Prostate gland (tissue), 2 donors: ENCODE measurements around the gene CCDC85B. TPM values are rescaled to one million over a fixed set of nuclear protein-coding genes. Genes with fewer than 3 reads are reported as not detected.

Experiments
- DNase-seq: peaks from one replicate; pipeline ENCODE4 v3.0.0-alpha.2; 2019; ENCODE audit warnings: low spot score
- H3K27ac ChIP-seq, 2 donors: fragments of 200-600 bp; sonication (generic); 2 replicates each; pipeline ENCODE4 v1.5.1; 2017 to 2019
- H3K27me3 ChIP-seq: fragments of 200-600 bp; sonication (generic); replicated peaks from 2 replicates; pipeline ENCODE4 v1.5.1; 2019; ENCODE audit not compliant: insufficient read depth
- H3K36me3 ChIP-seq, 2 donors: fragments of 200-600 bp; sonication (generic); 1 replicate in 1 of 2; 2 replicates in 1 of 2; pipeline versions ENCODE4 v1.5.1 to v1.8.1; 2017 to 2019
- H3K4me1 ChIP-seq: fragments of 200-600 bp; sonication (generic); replicated peaks from 2 replicates; pipeline ENCODE4 v1.5.1; 2019
- H3K4me3 ChIP-seq, 2 donors: fragments of 200-600 bp; sonication (generic); 2 replicates each; pipeline ENCODE4 v1.5.1; 2017 to 2019
- H3K9me3 ChIP-seq: fragments of 200-600 bp; sonication (generic); 2 replicates; pipeline ENCODE4 v1.5.1; 2017
- POLR2A ChIP-seq: fragments of 450-650 bp; IDR thresholded peaks from one replicate; pipeline ENCODE4 v1.6.1; 2016; ENCODE audit warnings: antibody characterized with exemption, mild to moderate bottlenecking
- POLR2AphosphoS5 ChIP-seq: sonication (generic); formaldehyde crosslinking; IDR thresholded peaks from one replicate; pipeline ENCODE4 v1.6.1; 2017; ENCODE audit warnings: antibody characterized with exemption
- WGBS: methylation state at CpG from one replicate; pipeline ENCODE4 v1.1.5; 2018; 5-methylcytosine and 5-hydroxymethylcytosine counted together
- intact Hi-C: fragments of 100-400 bp; cut with DNase I; formaldehyde crosslinking; loops from one replicate; pipeline ENCODE4 v1.14.2; 2022
- total RNA-seq, 2 donors: library from RNA; depleted of rRNA; stranded (reverse); fragments of >200 nt; gene quantifications; one replicate each; pipeline ENCODE4 v1.1.0, GENCODE V29; 2016
- TF ChIP-seq, protein P1 (sequence below), 4 experiments: fragments of 200-600 bp in 2 of 4; fragments of 450-650 bp in 2 of 4; sonication (generic) in 2 of 4; IDR thresholded peaks; 1 replicate in 3 of 4; 2 replicates in 1 of 4; pipeline ENCODE4 v1.5.1; 2016 to 2019; ENCODE audit warnings: antibody characterized with exemption in 4 of 4, mild to moderate bottlenecking in 2 of 4, moderate library complexity in 2 of 4

Gene CCDC85B
- total RNA-seq, 2 donors from 2014 or later: 40.4 to 55.0 TPM

GRCh38 chr11:65921033-65921555, 30.6 kb downstream of the CCDC85B start:
- Histone ChIP-seq H3K27me3 (no peaks in the 10 kb centered on the region), H3K27ac (no peak overlapping the region), H3K4me1 (peaks cover 24% of the 10 kb centered on the region), H3K9me3 (no peaks in the 10 kb centered on the region), H3K4me3 (peak overlapping the region in 1 of 2 donors; percentile 98), H3K36me3 (no peaks in the 10 kb centered on the region)
- TF ChIP-seq, protein P1, sequence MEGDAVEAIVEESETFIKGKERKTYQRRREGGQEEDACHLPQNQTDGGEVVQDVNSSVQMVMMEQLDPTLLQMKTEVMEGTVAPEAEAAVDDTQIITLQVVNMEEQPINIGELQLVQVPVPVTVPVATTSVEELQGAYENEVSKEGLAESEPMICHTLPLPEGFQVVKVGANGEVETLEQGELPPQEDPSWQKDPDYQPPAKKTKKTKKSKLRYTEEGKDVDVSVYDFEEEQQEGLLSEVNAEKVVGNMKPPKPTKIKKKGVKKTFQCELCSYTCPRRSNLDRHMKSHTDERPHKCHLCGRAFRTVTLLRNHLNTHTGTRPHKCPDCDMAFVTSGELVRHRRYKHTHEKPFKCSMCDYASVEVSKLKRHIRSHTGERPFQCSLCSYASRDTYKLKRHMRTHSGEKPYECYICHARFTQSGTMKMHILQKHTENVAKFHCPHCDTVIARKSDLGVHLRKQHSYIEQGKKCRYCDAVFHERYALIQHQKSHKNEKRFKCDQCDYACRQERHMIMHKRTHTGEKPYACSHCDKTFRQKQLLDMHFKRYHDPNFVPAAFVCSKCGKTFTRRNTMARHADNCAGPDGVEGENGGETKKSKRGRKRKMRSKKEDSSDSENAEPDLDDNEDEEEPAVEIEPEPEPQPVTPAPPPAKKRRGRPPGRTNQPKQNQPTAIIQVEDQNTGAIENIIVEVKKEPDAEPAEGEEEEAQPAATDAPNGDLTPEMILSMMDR (IDR thresholded peaks at IDR 0.05): no peak
- TF ChIP-seq POLR2AphosphoS5: no peak
- no peak for TF ChIP-seq POLR2A
- 84% methylated on average over 12 of the region's 12 CpGs for WGBS
- no peak for DNase-seq
- intact Hi-C loops: no loop called here

GRCh38 chr11:65921876-65922275, 31.4 kb downstream of the CCDC85B start:
- intact Hi-C loops: no loop called here
- H3K27ac ChIP-seq: no peak overlapping the region
- no peaks in the 10 kb centered on the region for H3K9me3 ChIP-seq
- H3K4me1 ChIP-seq: peaks cover 22% of the 10 kb centered on the region
- no peaks in the 10 kb centered on the region for H3K36me3 ChIP-seq
- no peaks in the 10 kb centered on the region for H3K27me3 ChIP-seq
- H3K4me3 ChIP-seq: no peak overlapping the region
- 90% methylated on average over 10 of the region's 10 CpGs for WGBS
- TF ChIP-seq POLR2A (no peak), POLR2AphosphoS5 (no peak)
- TF ChIP-seq, protein P1 (IDR thresholded peaks at IDR 0.05): no peak
- DNase-seq: no peak

DNA sequence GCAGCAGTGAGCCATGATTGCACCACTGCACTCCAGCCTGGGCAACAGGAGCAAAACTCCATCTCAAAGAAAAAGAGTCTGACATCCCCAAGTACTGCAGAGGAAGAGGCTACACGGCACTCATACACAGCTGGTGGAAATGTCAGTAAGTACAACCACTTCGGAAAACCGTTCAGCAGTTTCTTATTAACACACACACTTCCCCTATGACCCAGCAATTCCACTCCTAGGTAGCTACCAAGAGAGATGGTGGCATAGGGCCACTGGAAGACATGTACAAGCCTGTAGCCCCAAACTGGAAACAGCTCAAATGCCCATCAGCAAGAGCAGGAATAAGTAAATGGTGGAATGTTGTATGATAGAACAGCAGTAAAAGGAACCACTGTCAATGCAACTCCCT, 32.1 kb downstream of the CCDC85B start:
- no peak overlapping the region for H3K27ac ChIP-seq
- H3K27me3 ChIP-seq: no peaks in the 10 kb centered on the region
- TF ChIP-seq POLR2A: no peak
- TF ChIP-seq, protein P1 (IDR thresholded peaks at IDR 0.05): no peak
- TF ChIP-seq POLR2AphosphoS5: no peak
- DNase-seq: no peak
- H3K4me3 ChIP-seq: no peak overlapping the region
- intact Hi-C loops: no loop called here
- H3K4me1 ChIP-seq: peaks cover 15% of the 10 kb centered on the region
- H3K9me3 ChIP-seq: no peaks in the 10 kb centered on the region
- WGBS: 89% methylated on average over 3 of the region's 3 CpGs
- H3K36me3 ChIP-seq: no peaks in the 10 kb centered on the region

DNA sequence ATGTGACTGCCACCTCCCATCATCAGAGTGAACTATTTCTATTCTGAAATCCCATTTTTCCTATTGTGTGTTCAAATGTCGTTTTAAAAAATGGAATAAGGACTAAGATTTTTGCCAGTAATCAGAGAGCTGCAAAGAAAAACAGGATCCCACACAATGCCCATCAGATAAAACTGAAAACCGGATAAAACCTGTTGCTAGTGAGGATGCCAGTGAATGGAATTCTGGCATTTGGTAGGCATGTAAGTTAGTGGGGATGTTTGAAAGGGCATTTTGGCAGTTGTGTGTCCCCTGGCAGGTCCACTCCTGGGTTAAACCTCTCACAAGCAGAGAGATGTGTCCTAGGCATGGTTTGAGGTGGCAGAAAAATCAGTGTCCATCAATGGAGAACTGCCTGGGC, 34.9 kb downstream of the CCDC85B start:
- WGBS: 37% methylated on average over 2 of the region's 2 CpGs
- Histone ChIP-seq H3K27me3 (no peaks in the 10 kb centered on the region), H3K27ac (no peak overlapping the region), H3K4me1 (peaks cover 8% of the 10 kb centered on the region), H3K4me3 (no peak overlapping the region), H3K36me3 (no peaks in the 10 kb centered on the region), H3K9me3 (no peaks in the 10 kb centered on the region)
- DNase-seq: no peak
- intact Hi-C loops: no loop called here
- TF ChIP-seq POLR2AphosphoS5: no peak
- TF ChIP-seq, protein P1 (IDR thresholded peaks at IDR 0.05): no peak
- TF ChIP-seq POLR2A: no peak

- Histone ChIP-seq H3K4me3 (no peak overlapping the region), H3K36me3 (no peaks in the 10 kb centered on the region), H3K27me3 (no peaks in the 10 kb centered on the region), H3K27ac (no peak overlapping the region), H3K9me3 (no peaks in the 10 kb centered on the region), H3K4me1 (no peaks in the 10 kb centered on the region)
- TF ChIP-seq, protein P1 (IDR thresholded peaks at IDR 0.05): no peak
- no peak for DNase-seq
- intact Hi-C loops: no loop called here
- 52% methylated on average over 9 of the region's 9 CpGs for WGBS
Observed at GRCh38 chr11:65927904-65928397, 37.5 kb downstream of the CCDC85B start.
